Esophagus (tissue), 2 donors: Measurements from ENCODE around the gene FBXO41. TPM values are rescaled to one million over a fixed set of nuclear protein-coding genes. Genes with fewer than 3 reads are reported as not detected.
A peak's percentile ranks its signal among the peaks of the same experiment; 100 is the strongest.

ENCODE experiments used
- H3K27ac ChIP-seq, 2 donors: one replicate each; pipeline ENCODE4 v1.5.1; 2013; ENCODE audit warnings: low read depth in 2 of 2, mild to moderate bottlenecking in 2 of 2, inconsistent platforms in 1 of 2, low read length in 1 of 2, moderate library complexity in 1 of 2
- H3K27me3 ChIP-seq, 2 donors: one replicate each; pipeline ENCODE4 v1.6.1; 2013; ENCODE audit warnings: low read length in 2 of 2, control low read depth in 1 of 2, mild to moderate bottlenecking in 1 of 2; ENCODE audit not compliant: insufficient read depth in 2 of 2, control insufficient read depth in 1 of 2
- H3K36me3 ChIP-seq, 2 donors: one replicate each; pipeline ENCODE4 v1.6.1; 2013; ENCODE audit warnings: low read length in 1 of 2; ENCODE audit not compliant: control insufficient read depth in 2 of 2, insufficient read depth in 2 of 2
- H3K4me1 ChIP-seq, 2 donors: one replicate each; pipeline ENCODE4 v1.6.1; 2013; ENCODE audit warnings: low read length in 1 of 2; ENCODE audit not compliant: control insufficient read depth in 2 of 2, insufficient read depth in 2 of 2
- H3K4me3 ChIP-seq, 2 donors: one replicate each; pipeline ENCODE4 v1.5.1; 2013; ENCODE audit warnings: low read length in 2 of 2, mild to moderate bottlenecking in 2 of 2, low read depth in 1 of 2, moderate library complexity in 1 of 2
- H3K9me3 ChIP-seq, 2 donors: one replicate each; pipeline ENCODE4 v1.6.1; 2013; ENCODE audit warnings: mild to moderate bottlenecking in 2 of 2, low read depth in 1 of 2, low read length in 1 of 2, moderate library complexity in 1 of 2; ENCODE audit not compliant: control insufficient read depth in 2 of 2, insufficient read depth in 1 of 2
- WGBS, 2 donors: extraction: QIAGEN DNeasy Blood & Tissue Kit; methylation state at CpG; one replicate each; pipeline ENCODE4 v1.1.7; 2013; 5-methylcytosine and 5-hydroxymethylcytosine counted together
- polyA plus RNA-seq, 2 donors: library from polyadenylated mRNA; stranded (reverse); fragments of 200-250 nt; gene quantifications; one replicate each; pipeline ENCODE4 v1.2.3, GENCODE V29; 2013
- donor health status: healthy with polysubstance abuse.
- donor health status: Bipolar disorder and iron deficiency.

FBXO41 gene
- polyA plus RNA-seq, 2 donors: 0.72 to 0.92 TPM

GRCh38 chr2:73291093-73291460 is 6.8 kb upstream of the FBXO41 start:
- peaks cover 7 to 19% of the 10 kb centered on the region in 2 donors for H3K27me3 ChIP-seq
- WGBS, 2 donors: 3 to 5% methylated on average over 33 to 34 of the region's 34 CpGs
- no peaks in the 10 kb centered on the region for H3K36me3 ChIP-seq
- no peak overlapping the region for H3K27ac ChIP-seq
- H3K4me3 ChIP-seq: no peak overlapping the region
- H3K4me1 ChIP-seq: peaks cover 11 to 21% of the 10 kb centered on the region in 2 donors
- peaks cover 0 to 7% of the 10 kb centered on the region in 2 donors for H3K9me3 ChIP-seq

- Histone ChIP-seq H3K27ac (no peak overlapping the region), H3K9me3 (peaks cover 0 to 7% of the 10 kb centered on the region in 2 donors), H3K27me3 (peaks cover 9 to 19% of the 10 kb centered on the region in 2 donors), H3K4me3 (no peak overlapping the region), H3K36me3 (no peaks in the 10 kb centered on the region), H3K4me1 (peaks cover 11 to 21% of the 10 kb centered on the region in 2 donors)
- WGBS, 2 donors: 57 to 58% methylated on average over 6 of the region's 6 CpGs
These were observed 6.0 kb upstream of the FBXO41 start for GRCh38 chr2:73290049-73290839.

- peaks cover 0 to 7% of the 10 kb centered on the region in 2 donors for H3K9me3 ChIP-seq
- no peak overlapping the region for H3K27ac ChIP-seq
- peaks cover 15 to 29% of the 10 kb centered on the region in 2 donors for H3K4me1 ChIP-seq
- no peak overlapping the region for H3K4me3 ChIP-seq
- no peaks in the 10 kb centered on the region for H3K36me3 ChIP-seq
- H3K27me3 ChIP-seq: peaks cover 9 to 19% of the 10 kb centered on the region in 2 donors
These were observed 5.0 kb upstream of the FBXO41 start for GRCh38 chr2:73289304-73289703.

- no peak overlapping the region for H3K4me3 ChIP-seq
- peaks cover 0 to 5% of the 10 kb centered on the region in 2 donors for H3K27me3 ChIP-seq
- H3K4me1 ChIP-seq: peaks cover 9 to 11% of the 10 kb centered on the region in 2 donors
- H3K9me3 ChIP-seq: peaks cover 0 to 2% of the 10 kb centered on the region in 2 donors
- H3K27ac ChIP-seq: no peak overlapping the region
- no peaks in the 10 kb centered on the region for H3K36me3 ChIP-seq
- WGBS, 2 donors: 91 to 93% methylated on average over 3 of the region's 3 CpGs
These were observed 1.9 kb upstream of the FBXO41 start for GRCh38 chr2:73286134-73286655.

GRCh38 chr2:73285159-73285739 is 971 bp upstream of the FBXO41 start:
- H3K9me3 ChIP-seq: no peaks in the 10 kb centered on the region
- H3K27me3 ChIP-seq: peaks cover 0 to 5% of the 10 kb centered on the region in 2 donors
- no peak overlapping the region for H3K27ac ChIP-seq
- no peak overlapping the region for H3K4me3 ChIP-seq
- H3K36me3 ChIP-seq: no peaks in the 10 kb centered on the region
- H3K4me1 ChIP-seq: peaks cover 9 to 11% of the 10 kb centered on the region in 2 donors
- WGBS, 2 donors: 43 to 45% methylated on average over 5 of the region's 5 CpGs

GRCh38 chr2:73283545-73284295 is 558 bp downstream of the FBXO41 start:
- no peaks in the 10 kb centered on the region for H3K9me3 ChIP-seq
- H3K27me3 ChIP-seq: peaks cover 0 to 5% of the 10 kb centered on the region in 2 donors
- peaks cover 9 to 11% of the 10 kb centered on the region in 2 donors for H3K4me1 ChIP-seq
- no peak overlapping the region for H3K27ac ChIP-seq
- H3K36me3 ChIP-seq: no peaks in the 10 kb centered on the region
- H3K4me3 ChIP-seq: peak overlapping the region; percentile 40 to 51
- 3 to 4% methylated on average over 39 to 43 of the region's 43 CpGs for WGBS, 2 donors

- 53 to 57% methylated on average over 5 of the region's 5 CpGs for WGBS, 2 donors
- H3K36me3 ChIP-seq: no peaks in the 10 kb centered on the region
- no peaks in the 10 kb centered on the region for H3K9me3 ChIP-seq
- no peak overlapping the region for H3K27ac ChIP-seq
- H3K4me3 ChIP-seq: no peak overlapping the region
- peaks cover 0 to 5% of the 10 kb centered on the region in 2 donors for H3K27me3 ChIP-seq
- H3K4me1 ChIP-seq: peaks cover 9 to 11% of the 10 kb centered on the region in 2 donors
These were observed 1.2 kb downstream of the FBXO41 start for GRCh38 chr2:73282924-73283544.

- H3K36me3 ChIP-seq: no peaks in the 10 kb centered on the region
- H3K27me3 ChIP-seq: peaks cover 0 to 4% of the 10 kb centered on the region in 2 donors
- no peak overlapping the region for H3K27ac ChIP-seq
- no peak overlapping the region for H3K4me3 ChIP-seq
- H3K4me1 ChIP-seq: peaks cover 9 to 11% of the 10 kb centered on the region in 2 donors
- no peaks in the 10 kb centered on the region for H3K9me3 ChIP-seq
These were observed 3.0 kb downstream of the FBXO41 start for GRCh38 chr2:73281244-73281643.

- H3K4me1 ChIP-seq: peaks cover 6 to 11% of the 10 kb centered on the region in 2 donors
- WGBS, 2 donors: 78 to 79% methylated on average over 9 of the region's 9 CpGs
- H3K27me3 ChIP-seq: no peaks in the 10 kb centered on the region
- no peaks in the 10 kb centered on the region for H3K36me3 ChIP-seq
- H3K9me3 ChIP-seq: no peaks in the 10 kb centered on the region
- H3K27ac ChIP-seq: no peak overlapping the region
- no peak overlapping the region for H3K4me3 ChIP-seq
These were observed 4.4 kb downstream of the FBXO41 start for GRCh38 chr2:73279852-73280251.
